Measurements from ENCODE around the gene ABCC1. TPM values are rescaled to one million over a fixed set of nuclear protein-coding genes. Genes with fewer than 3 reads are reported as not detected.
"Not testable (repeated sequence)": the region's sequence is repeated elsewhere in the genome, so short reads cannot be mapped to it uniquely, and the experiment has no call there.

Gene ABCC1
- 9.0 and 11.8 TPM in 2 replicates for total RNA-seq (2014; rRNA removed; shearing (Covaris generic))

- peak; percentile 69 for DNase-seq (ENCODE audit: low read depth)
Measured at GRCh38 chr16:15949210-15950160, at the start of gene ABCC1. TSS of gene ABCC1 (plus strand) at chr16:15949616. CDS start at chr16:15949752, 136 bp downstream.

- DNase-seq (ENCODE audit: low read depth) = no peak
Measured at GRCh38 chr16:15900357-15900756, 49.1 kb upstream of the ABCC1 start.

GRCh38 chr16:15900901-15901500 is 48.4 kb upstream of the ABCC1 start:
- DNase-seq (ENCODE audit: low read depth) = no peak

GRCh38 chr16:15903960-15904359 is 45.5 kb upstream of the ABCC1 start:
- no peak for DNase-seq (ENCODE audit: low read depth)

DNA sequence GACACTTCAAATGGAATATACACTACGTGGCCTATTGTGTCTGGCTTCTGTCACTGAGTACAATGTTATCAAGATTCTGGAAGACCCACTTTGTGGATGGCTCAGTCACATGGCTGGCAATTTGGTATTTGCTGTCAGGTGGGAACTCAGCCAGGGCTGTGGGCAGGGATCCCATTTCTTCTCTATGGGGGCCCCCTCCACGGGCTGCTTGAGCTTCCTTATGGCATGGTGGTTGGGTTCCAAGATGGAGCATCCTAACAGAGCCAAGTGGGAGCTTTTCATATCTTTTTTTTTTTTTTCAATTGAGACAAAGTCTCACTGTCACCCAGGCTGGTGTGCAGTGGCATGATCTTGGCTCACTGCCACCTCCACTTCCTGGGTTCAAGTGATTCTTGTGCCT is 43.0 kb upstream of the ABCC1 start:
- DNase-seq (ENCODE audit: low read depth) = no peak

DNA sequence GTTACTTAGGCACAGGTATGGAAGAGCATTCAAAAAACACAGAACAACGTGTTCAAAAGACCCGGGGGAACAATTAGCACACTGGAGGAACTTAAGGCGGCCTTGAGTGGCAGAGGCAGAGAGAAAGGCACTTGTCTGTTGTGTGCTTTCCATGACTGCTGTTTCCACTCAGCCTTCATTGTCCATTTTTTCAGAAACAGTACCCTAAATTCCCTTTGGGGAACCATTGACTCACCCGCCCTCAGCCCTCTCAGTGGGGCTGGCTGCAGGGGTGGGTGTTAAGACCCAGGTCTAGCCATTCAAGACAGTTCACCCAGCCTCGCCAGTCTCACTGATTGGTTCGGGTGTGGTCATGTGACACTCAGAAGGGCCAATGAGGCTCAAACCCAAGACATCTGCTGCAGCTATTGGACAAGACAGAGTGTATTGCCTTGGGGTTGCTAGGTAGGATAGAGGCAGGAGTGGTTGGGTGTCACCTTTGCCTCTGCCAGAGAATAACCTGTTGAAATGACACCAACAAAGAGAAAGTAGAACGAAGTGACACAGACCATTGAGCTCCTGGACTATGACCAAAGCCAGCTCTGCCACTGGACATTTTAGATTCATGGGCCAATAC is 41.4 kb upstream of the ABCC1 start:
- DNase-seq (ENCODE audit: low read depth) = peak; percentile 69

GRCh38 chr16:15911198-15911597 is 38.2 kb upstream of the ABCC1 start:
- DNase-seq (ENCODE audit: low read depth) = no peak

- no peak for DNase-seq (ENCODE audit: low read depth)
Measured at GRCh38 chr16:15913046-15913698, 36.2 kb upstream of the ABCC1 start.

GRCh38 chr16:15915555-15916081 is 33.8 kb upstream of the ABCC1 start:
- DNase-seq (ENCODE audit: low read depth) = no peak

DNA sequence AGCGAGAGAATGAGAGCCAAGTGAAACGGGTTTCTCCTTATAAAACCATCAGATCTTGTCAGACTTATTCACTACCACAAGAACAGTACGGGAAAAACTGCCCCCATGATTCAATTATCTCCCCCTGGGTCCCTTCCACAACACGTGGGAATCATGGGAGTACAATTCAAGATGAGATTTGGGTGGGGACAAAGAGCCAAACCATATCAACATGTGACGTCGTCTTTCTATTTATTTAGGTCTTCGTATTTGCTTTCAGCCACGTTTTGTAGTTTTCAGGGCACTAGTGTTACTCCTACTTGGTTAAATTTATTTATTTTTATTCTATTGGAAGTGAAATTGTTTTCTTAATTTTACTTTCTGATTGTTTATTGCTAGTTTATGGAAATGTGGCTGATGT is 33.1 kb upstream of the ABCC1 start:
- no peak for DNase-seq (ENCODE audit: low read depth)

DNA sequence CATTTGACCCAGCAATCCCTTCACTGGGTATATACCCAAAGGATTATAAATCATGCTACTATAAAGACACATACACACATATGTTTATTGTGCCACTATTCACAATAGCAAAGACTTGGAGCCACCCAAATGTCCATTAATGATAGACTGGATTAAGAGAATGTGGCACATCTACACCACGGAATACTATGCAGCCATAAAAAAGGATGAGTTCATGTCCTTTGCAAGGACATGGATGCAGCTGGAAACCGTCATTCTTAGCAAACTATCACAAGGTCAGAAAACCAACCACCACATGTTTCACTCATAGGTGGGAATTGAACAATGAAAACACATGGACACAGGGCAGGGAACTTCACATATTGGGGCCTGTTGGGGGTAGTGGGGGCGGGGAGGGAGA is 31.1 kb upstream of the ABCC1 start:
- DNase-seq (ENCODE audit: low read depth) = not testable (repeated sequence)

GRCh38 chr16:15919331-15919730 is 30.1 kb upstream of the ABCC1 start:
- no peak for DNase-seq (ENCODE audit: low read depth)

GRCh38 chr16:15924996-15925395 is 24.4 kb upstream of the ABCC1 start:
- no peak for DNase-seq (ENCODE audit: low read depth)

GRCh38 chr16:15925631-15926030 is 23.8 kb upstream of the ABCC1 start:
- DNase-seq (ENCODE audit: low read depth) = no peak

DNA sequence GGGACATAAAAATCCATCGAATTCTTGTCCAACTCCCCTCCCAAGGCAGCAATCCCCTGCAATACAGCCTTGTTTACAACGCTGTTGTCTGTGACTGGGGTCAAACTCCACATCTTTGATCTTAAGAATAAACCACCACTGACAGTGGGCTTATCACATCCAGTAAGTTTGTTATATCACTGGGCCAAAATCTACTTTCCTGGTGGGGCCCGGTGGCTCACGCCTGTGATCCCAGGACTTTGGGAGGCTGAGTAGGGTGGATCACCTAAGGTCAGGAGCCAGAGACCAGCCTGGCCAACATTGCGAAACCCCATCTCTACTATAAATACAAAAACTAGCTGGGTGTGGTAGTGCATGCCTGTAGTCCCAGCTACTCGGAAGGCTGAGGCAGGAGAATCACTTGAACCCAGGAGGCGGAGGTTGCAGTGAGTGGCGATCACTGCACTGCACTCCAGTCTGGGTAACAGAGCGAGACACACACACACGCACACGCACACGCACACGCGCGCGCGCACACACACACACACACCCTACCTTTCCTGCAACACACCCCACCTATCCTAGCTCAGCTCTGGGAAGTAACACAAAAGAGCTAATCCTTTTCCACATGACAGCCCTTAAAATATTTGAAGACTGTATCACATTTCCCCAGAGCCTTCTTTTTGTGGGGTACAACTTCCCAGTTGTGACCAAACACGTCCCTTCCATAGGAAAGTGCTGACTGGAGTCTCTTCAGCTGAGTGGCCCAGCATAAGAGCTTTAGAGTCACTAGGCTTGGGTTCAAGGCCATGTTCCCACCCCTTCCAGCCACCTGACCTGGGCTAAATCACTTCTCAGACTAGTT is 20.9 kb upstream of the ABCC1 start:
- DNase-seq (ENCODE audit: low read depth) = no peak

- DNase-seq (ENCODE audit: low read depth) = no peak
Measured at GRCh38 chr16:15932939-15933338, 16.5 kb upstream of the ABCC1 start.

- no peak for DNase-seq (ENCODE audit: low read depth)
Measured at GRCh38 chr16:15933781-15934180, 15.6 kb upstream of the ABCC1 start.

- DNase-seq (ENCODE audit: low read depth) = no peak
Measured at GRCh38 chr16:15934991-15935390, 14.4 kb upstream of the ABCC1 start.

GRCh38 chr16:15936809-15937208 is 12.6 kb upstream of the ABCC1 start:
- DNase-seq (ENCODE audit: low read depth) = not testable (repeated sequence)

GRCh38 chr16:15942931-15943690 is 6.3 kb upstream of the ABCC1 start:
- no peak for DNase-seq (ENCODE audit: low read depth)
